ENCODE results near the gene HSF5.

Gene HSF5

DNA sequence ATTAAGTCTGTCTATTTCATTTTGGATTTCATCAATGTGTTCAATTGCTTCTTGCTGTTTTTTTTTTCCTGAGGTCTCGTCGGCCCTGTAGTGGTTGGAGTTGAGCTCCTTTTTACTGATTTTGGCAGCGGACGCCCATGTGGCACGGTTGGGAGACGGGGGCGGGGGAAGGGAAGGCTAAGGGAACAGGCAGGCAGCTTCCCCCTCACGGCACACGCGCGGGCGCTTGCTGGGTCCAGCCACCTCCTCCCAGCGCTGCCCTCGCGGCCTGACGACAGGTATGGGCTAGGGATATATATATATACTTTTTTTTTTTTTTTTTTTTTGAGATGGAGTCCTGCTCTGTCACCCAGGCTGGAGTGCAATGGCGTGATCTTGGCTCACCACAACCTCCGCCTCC is 11.4 kb downstream of the HSF5 start:
- DNase-seq = no peak

GRCh38 chr17:58475985-58476384 is 12.2 kb downstream of the HSF5 start:
- no peak for DNase-seq

DNA sequence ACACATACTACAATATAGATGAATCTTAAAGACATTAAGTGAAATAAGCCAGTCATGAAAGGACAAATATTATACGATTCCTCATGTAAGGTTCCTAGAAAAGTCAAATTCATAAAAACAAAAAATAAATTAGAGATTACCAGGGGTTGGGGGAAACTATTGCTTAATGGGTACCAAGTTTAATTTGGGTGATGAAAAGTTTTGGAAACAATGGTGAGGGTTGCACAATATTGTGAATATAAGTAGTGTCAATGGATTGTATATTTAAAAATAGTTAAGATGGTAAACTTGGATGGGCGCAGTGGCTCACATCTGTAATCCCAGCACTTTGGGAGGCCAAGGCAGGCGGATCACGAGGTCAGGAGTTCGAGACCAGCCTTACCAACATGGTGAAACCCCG is 17.9 kb downstream of the HSF5 start:
- DNase-seq = no peak

- no peak for DNase-seq
Observed at GRCh38 chr17:58468944-58469343, 19.3 kb downstream of the HSF5 start.

DNA sequence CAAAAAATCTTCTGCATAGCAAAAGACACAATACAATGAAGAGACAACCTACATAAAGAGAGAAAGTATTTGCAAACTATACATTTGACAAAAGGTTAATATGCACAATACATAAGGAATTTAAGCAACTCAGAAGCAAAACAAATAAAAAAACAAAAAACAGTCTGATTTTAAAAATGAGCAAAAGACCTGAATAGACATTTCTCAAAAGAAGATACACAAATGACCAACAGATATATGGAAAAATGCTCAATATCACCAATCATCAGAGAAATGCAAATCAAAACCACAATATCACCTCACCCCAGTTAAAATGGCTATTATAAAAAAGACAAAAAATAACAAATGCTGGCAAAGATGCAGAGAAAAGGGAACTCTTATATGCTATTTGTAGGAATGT is 32.7 kb downstream of the HSF5 start:
- DNase-seq = no peak

GRCh38 chr17:58452738-58453137 is 35.5 kb downstream of the HSF5 start:
- no peak for DNase-seq

DNA sequence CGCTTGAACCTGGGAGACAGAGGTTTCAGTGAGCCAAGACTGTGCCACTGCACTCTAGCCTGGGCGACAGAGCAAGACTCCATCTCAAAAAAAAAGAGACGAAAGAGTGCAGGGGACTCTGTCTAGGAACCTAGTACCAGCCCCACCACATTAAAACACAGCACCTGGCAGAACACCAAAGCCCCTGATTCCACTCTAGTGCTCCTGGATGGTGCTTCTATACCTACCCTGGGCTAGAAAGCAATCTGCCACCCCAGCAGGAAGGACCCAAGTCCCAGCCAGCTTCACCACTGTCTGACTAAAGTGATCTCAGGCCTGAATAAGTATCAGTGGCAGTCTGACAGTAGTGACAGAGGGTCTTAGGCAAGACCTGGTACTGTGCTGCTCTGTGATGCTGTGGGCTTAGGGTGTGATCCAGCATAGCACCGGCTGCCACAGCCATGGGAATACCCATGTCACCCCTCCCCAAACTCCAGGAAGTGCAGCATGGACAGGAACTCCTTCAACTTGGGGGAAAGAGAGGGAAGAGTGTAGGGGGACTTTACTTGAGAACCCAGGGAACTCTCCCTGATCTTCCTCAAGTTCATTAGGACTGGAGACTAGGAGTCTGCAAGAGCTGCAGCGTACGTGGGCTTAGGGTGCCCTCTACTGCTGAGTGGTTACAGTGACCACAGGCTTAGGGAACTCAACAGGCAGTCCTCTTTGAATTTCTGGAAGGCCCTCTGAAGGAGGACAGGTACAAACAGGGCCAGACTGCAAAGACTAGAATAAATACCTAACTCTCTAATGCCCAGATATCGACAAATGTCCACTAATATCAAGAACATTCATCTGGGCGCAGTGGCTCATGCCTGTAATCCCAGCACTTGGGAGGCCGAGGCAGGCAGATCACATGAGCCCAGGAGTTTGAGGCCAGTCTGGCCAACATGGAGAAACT is 40.9 kb downstream of the HSF5 start:
- peak; percentile 68 for DNase-seq

GRCh38 chr17:58446086-58446485 is 42.1 kb downstream of the HSF5 start:
- no peak for DNase-seq

DNA sequence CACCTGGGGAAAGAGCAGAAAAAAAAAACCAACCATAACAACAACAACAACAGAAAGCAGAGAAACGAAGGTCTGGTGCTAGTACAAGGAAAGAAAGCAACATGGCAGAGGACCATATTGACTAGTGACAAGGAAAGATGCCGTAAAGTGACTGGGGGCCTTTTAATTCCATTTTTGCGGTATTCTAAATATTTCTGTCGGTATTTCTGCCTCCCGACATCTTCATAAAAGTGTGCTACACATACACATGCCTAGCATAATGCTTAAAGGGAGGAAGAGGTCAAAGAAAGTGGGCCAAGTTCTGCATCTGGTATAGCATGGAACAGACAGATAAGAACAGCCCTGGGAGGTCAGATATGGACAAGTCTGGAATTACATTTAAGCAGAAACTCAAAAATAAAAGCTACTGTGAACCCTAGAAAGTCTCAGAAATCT is 51.4 kb downstream of the HSF5 start:
- DNase-seq = no peak

DNA sequence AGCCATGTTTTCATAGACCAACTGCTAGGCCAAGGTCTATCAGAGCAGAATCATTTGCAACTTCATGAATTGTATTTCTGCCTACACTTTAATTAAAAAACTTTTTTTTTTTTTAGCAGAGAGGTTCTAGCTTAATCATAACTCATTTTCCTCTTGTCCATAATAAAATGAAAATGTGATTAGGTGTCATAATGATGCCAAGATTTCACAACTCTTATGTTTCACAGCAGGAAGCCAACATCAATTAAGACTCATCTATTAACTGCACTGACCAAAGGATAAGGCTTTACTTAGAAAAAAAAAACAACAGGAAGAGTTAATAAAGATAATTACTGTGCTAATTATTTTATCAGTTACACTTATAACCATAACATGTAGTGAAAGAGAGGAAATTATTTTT is 52.0 kb downstream of the HSF5 start:
- no peak for DNase-seq

- no peak for DNase-seq
Observed at GRCh38 chr17:58432806-58433573, 55.2 kb downstream of the HSF5 start.

DNA sequence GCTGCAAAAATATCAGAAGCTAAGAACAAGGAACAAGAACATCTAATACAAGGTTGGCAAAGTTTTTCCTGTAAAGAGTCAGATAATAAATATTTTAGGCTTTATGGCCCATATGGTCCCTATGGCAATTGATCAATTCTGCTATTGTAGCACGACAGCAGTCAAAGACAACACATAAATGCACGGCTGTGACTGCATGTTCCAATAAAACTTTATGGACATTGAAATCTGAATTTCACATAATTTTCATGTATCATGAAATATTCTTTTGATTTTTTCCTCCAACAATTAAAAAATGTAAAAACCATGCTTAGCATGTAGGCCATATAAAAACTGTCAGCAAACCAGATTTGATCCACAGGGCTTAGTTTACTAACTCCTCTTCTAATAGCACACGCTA is 60.4 kb downstream of the HSF5 start:
- no peak for DNase-seq

GRCh38 chr17:58421711-58422110 is 66.5 kb downstream of the HSF5 start:
- DNase-seq = no peak

DNA sequence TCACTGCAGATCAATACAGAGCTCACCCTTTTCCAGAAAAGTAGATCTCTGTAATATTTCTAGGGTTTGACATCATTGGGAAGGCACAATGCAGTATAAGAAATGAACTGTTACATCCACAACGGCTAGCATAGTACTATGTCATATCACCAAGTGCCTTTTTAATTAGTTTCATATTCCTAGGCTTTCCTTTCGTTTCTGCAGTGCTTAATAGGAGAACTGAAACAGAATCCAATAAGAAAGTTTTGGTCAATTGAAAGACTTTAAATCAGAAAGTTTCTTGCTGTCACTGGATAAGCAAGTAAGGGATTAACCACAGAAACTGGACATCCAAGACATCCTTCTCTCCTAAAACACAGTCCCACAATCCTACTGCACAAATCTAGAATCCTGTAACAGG is 67.4 kb downstream of the HSF5 start:
- DNase-seq = no peak

DNA sequence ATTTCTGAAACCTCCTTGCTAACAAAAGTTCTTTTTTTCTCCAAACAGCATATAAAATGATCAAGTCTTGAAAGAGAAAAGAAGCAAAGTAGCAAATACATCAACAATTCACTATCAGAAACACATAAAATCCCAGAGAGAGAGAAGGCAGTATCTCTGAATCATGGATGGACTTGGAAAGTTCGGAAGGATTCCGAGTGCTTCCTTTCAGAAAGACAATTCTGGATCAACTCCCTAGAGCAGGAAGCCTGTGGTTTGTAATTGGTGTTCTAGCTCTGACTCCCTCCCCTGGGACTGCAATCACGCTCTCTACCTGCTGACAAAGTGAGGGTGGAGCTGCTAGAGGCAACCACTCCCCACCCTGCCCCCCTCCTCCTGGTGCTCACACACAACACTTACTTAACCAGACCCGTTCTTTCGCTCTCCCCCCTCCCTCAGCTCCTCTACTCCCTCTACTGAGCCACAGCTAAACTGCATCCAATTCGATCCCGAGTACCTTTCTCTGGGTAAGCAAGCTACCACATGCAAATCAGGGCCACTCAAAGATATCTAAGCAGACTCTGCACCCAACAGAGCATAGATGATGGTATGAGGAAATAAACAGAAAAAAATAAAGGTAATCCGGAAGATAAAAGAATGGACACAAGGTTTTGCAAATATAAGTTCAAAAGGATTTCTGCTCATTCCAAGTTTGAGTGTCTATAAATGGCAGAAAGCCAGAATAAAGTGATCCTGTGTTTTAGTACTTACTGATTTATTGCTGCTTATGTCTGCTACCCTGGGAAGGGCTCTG is 70.7 kb downstream of the HSF5 start, which contains the start of gene RNF43:
TSS of gene RNF43 (minus strand) at position 235 of the 793 bp plus-strand sequence. CDS start 1,957 bp downstream, outside the sequence.
- DNase-seq = peak; percentile 98

DNA sequence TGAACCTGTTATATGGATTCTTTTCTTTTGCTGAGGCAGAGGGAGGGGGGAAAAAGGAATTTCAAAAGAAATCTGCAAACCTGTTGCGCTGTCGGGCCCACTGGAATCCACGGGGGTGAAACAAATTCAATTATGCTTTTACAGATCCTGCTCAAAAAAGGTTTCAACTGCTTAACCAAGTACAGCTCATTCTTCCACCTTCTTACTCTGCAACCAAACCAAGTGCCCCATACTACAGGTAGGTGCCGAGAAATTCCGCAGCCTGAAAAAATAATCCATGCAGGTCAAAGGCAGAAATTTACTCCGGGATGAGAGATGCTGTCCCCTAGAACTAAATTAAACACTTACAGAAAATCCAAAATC is 71.3 kb downstream of the HSF5 start:
- DNase-seq = no peak

- no peak for DNase-seq
Observed at GRCh38 chr17:58416396-58416795, 71.8 kb downstream of the HSF5 start.

- no peak for DNase-seq
Observed at GRCh38 chr17:58415371-58416055, 72.7 kb downstream of the HSF5 start.

DNA sequence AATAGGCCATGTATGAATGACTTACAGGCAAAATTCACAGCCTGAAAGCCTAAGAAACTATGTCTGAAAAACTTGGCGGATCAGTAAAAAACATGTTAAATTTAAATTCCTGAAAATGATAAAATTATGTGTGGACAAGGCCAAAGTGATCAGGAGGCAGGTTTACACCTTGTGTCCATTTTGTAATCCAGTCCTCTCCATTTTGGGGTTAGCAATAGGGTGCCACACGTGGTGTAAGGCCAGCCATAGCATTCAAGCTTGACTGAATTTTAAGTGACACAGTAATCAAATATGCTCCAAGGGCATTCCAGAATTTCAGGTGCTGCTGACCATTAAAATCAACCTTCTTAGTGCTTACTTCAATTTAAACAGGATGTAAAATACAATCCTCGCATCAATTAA is 73.6 kb downstream of the HSF5 start:
- no peak for DNase-seq

DNA sequence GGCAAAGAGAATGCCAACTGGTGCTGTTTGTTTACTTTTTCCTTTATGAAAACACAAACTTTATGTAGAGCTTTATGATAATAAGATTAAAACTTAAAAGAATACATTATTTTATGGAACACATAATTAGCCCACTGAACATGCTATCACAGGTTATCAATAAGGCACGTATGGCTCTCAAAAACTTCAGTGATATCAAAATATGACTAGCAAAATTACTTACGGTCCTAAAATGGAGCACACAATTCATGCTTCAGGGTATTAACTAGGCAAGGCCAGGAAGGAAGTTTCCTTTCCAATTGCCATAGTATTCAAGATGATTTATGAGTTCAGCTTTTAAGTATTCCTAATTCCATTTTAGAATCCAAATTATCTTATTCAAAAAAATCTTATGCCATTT is 74.5 kb downstream of the HSF5 start:
- no peak for DNase-seq

DNA sequence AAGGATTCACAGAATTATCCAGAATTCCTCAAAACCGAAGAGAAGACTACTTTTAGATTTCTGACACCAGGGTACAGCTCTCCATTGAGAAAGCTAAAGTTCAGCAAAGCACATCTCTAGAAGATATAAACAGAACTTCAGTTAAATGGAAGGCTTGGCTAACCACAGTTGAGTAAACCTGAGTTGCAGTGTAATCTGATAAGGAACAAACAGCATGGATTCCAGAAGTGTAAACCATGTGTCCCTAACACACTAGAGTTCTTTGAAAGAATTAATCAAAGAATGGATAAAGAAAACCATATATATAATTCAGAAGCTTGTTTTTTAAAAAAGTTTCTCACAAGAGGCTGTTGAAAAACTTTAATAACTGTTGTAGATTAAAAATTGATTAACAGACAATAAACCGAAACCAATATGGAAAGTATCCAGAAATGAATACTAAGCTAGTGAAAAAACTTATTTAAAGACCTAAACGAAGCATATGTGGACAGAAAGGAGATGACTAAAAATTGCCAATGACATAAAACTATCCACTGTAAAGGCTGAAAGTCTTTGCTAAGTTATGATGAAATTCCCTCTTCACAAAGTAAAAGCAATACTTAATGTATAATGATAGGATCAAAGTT is 75.1 kb downstream of the HSF5 start:
- no peak for DNase-seq

DNA sequence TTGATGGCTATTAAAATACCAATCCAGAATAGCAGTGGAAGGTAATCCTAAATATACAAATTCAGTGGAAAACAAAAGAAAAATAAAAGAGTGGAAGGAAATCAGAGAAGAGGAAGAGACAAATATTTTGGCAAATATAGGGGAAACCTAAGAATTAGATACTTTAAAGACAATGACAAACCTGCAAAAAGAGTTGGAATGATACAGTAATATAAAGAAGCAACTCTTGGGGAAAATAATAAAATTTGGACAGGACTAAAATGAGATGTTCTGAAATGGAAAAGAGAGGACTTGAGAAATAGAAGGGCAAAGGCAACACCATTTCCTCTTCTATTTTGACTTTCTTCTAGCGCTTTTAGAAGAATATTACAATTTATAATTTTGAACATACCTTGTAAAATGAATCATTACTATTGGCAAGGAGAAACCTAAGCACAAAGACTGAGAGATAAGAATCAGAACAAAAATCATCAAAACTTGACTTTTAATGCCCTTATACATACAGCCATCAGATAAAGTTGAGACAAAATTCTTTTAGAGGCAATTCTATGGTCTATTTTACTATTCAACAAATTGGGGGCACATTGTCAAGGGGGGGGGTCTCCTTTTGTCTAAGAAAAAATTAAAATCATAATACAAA is 76.0 kb downstream of the HSF5 start:
- no peak for DNase-seq
